ENCODE measurements around the gene GALNT2.

Gene GALNT2

DNA sequence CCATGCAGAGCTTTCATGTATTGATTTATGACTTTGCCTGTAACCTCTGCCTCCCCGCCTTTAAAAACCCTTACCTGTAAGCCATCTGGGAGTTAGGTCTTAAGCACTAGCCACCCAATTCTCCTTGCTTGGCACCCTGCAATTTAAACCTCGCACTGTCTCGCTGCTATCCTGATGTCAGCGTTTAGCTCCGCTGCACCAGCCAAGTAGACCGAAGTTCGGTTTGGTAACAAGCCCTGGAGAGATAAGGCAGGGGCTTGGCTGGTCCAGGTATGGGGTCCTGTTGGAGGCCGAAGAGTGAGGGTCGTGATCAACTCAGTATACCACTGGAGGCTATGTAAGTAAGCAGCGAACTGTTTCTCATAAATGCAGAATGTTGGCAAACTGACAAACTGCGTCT, 64.4 kb downstream of the GALNT2 start:
- no peak overlapping the region for H3K4me3 ChIP-seq (ENCODE audit: low read depth, low read length)
- TF ChIP-seq, protein P1, sequence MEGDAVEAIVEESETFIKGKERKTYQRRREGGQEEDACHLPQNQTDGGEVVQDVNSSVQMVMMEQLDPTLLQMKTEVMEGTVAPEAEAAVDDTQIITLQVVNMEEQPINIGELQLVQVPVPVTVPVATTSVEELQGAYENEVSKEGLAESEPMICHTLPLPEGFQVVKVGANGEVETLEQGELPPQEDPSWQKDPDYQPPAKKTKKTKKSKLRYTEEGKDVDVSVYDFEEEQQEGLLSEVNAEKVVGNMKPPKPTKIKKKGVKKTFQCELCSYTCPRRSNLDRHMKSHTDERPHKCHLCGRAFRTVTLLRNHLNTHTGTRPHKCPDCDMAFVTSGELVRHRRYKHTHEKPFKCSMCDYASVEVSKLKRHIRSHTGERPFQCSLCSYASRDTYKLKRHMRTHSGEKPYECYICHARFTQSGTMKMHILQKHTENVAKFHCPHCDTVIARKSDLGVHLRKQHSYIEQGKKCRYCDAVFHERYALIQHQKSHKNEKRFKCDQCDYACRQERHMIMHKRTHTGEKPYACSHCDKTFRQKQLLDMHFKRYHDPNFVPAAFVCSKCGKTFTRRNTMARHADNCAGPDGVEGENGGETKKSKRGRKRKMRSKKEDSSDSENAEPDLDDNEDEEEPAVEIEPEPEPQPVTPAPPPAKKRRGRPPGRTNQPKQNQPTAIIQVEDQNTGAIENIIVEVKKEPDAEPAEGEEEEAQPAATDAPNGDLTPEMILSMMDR (IDR thresholded peaks at IDR 0.05; ENCODE audit: borderline replicate concordance, insufficient read depth, low read depth, low read length): no peak

DNA sequence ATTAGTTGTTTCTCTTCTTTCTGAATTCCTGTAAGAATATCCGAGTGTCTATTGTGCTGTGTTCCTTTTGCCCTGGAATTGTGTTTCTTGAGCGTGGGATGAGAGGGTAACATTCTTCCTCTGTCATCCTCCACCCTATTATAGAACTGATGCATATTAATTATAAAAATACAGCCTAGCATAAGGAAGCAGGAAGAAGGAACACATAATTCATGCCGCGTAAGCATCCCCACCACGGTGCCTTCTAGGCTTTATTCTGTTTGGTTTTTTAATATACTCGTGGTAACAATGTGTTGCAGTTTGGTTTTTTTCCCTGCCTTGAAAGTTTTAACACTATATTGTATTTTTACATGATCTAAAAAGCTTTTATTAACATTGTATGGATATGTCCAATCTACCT, 65.7 kb downstream of the GALNT2 start:
- TF ChIP-seq, protein P1 (IDR thresholded peaks at IDR 0.05; ENCODE audit: borderline replicate concordance, insufficient read depth, low read depth, low read length): no peak
- H3K4me3 ChIP-seq (ENCODE audit: low read depth, low read length): no peak overlapping the region

DNA sequence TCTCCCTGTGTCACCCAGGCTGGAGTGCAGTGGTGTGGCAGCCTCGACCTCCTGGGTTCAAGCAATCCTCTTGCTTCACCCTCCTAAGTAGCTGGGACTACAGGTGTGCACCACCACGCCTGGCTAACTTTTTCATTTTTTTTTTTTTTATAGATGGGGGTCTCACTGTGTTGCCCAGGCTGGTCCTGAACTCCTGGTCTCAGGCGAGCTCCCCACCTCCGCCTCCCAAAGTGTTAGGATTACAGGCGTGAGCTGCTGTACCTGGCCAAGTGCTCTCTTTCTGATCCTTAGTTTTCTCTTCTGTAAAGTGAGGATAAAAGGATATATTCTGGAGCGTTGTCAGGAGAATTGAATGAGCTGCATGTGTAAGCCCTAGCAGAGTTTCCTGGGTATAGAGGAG, 68.7 kb downstream of the GALNT2 start:
- H3K4me3 ChIP-seq (ENCODE audit: low read depth, low read length): no peak overlapping the region
- TF ChIP-seq, protein P1 (IDR thresholded peaks at IDR 0.05; ENCODE audit: borderline replicate concordance, insufficient read depth, low read depth, low read length): no peak

DNA sequence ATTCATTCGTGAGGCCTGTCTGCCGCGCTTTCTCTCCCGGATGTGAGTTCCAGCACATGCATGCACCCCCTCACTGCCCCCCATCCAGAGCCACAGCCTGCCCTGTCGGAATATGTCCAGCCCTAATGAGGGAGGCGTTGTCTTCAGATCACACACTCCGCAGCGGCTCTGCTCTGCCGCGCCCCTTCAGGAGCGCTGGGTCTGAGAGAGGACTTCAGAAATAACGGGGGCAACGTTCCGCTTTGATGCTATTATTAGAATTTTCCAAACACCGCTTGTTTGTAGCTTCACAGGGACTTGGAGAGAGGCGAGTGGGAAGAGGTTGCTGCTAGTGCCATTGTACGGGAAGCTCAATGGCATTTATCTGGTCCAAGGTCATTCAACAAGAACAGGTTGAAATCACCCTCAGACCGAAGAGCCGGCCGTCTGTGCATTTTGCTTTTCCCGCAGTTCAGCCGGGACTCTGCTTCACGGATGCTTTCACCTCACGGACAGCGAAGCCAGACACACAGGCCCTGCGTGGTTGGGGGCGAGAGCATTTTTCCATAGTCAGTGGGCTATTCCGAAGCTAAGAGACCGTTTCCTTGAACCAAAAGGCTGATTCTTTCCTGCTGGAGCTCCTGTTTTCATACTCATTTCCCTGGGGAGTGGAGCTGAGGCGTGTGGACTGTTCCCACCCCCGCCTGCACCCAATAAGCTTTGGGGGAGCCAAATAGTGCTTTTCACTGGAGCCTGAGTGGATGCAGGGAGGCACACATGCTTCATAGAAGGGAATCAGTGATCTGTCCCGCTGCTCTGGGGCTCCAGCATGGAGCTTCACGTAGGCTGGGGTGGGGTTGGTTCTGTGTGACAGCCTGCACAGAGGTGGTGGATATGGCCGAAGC, 69.7 kb downstream of the GALNT2 start:
- TF ChIP-seq, protein P1 (IDR thresholded peaks at IDR 0.05; ENCODE audit: borderline replicate concordance, insufficient read depth, low read depth, low read length): no peak
- no peak overlapping the region for H3K4me3 ChIP-seq (ENCODE audit: low read depth, low read length)

DNA sequence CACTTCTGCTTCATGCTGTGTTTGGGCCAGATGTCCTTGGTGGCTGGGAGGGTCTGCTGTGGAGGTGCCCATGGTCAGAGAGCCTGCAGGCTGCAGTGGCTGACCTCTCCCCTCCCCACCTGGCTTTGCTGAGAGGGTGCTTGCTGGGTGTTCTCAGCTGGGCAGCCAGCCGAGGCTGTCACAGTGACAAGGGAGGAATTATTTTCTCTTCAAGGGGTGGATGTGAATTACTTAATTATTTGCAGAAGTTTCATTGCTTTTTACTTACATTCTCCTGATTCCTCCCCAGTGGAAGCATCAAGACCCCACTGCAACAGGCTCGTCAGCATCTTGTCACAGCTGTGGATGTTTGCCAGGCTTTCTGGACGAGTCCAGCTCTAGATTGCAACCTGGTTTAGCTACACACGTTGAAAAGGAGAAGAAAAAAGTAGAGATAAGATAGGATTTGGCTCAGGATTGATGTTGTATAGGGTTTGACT, 70.3 kb downstream of the GALNT2 start:
- H3K4me3 ChIP-seq (ENCODE audit: low read depth, low read length): no peak overlapping the region
- TF ChIP-seq, protein P1 (IDR thresholded peaks at IDR 0.05; ENCODE audit: borderline replicate concordance, insufficient read depth, low read depth, low read length): no peak

DNA sequence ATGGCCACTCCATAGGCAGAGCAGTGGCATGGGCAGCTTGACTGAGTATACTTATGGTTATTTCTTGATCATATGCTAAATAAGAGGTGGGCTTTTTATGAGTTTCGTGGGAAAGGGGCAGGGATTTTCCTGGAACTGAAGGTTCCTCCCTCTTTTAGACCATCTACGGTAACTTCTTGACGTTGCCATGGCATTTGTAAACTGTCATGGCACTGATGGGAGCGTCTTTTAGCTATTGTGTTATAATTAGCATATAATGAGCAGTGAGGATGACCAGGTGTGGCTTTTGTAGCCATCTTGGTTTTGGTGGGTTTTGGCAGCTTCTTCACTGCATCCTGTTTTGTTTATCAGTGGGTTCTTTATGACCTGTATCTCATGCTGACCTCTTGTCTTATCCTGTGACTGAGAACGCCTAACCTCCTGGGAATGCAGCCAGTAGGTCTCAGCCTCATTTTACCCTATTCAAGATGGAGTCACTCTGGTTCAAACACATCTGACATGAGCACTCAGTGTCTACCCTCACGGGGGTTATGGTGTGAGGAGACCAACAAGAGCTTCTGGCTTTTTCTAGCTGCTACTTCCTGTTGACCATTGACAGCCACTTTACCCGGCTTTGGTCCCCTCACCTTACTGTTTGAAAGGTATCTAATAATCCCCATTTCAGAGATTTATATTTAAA, 71.7 kb downstream of the GALNT2 start:
- H3K4me3 ChIP-seq (ENCODE audit: low read depth, low read length): no peak overlapping the region
- TF ChIP-seq, protein P1 (IDR thresholded peaks at IDR 0.05; ENCODE audit: borderline replicate concordance, insufficient read depth, low read depth, low read length): no peak

Measured in GM12875 (cell line).